ENCODE measurements around the gene ALDH1L1. TPM values are rescaled to one million over a fixed set of nuclear protein-coding genes. Genes with fewer than 3 reads are reported as not detected.

The ALDH1L1 gene
- not detected for total RNA-seq

GRCh38 chr3:126180477-126181397, at the start of gene ALDH1L1:
TSS of gene ALDH1L1 (minus strand) at chr3:126180586. CDS start at chr3:126160979, 19,607 bp downstream.
- DNase-seq = peak; percentile 8

DNA sequence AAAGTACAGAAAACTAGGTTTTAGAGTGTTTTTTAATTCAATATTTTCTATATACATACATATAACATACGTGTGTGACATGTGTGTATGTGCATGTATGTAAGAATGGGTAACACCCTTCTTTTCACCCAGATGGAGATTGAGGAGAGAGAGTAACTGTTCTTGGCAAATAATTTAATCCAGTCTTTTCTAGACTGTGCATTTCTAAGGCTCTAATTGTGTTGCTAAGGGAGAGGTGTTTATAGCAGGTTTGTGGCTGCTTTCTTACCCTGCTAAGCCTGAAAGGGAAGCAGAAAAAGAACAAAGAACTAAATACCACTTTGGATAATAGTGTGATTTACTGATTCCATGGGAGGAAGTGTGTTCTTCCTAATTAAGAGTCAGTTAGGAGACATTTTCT, 46.0 kb upstream of the ALDH1L1 start:
- DNase-seq = no peak
- no peak overlapping the region for H3K27ac Mint-ChIP-seq
- no peaks in the 10 kb centered on the region for H3K36me3 Mint-ChIP-seq
- H3K4me1 Mint-ChIP-seq = no peaks in the 10 kb centered on the region
- H3K27me3 Mint-ChIP-seq = peaks cover 22% of the 10 kb centered on the region
- H3K9me3 Mint-ChIP-seq = no peaks in the 10 kb centered on the region
- H3K4me3 Mint-ChIP-seq = no peak overlapping the region

More at GRCh38 chr3:126180477-126181397, at the start of gene ALDH1L1:
- Mint-ChIP-seq H3K27me3 (peaks cover 40% of the 10 kb centered on the region), H3K9me3 (no peaks in the 10 kb centered on the region), H3K27ac (no peak within 1 kb of the TSS), H3K4me3 (peak within 1 kb of the TSS; percentile 48), H3K4me1 (no peaks in the 10 kb centered on the region), H3K36me3 (no peaks in the 10 kb centered on the region)

DNA sequence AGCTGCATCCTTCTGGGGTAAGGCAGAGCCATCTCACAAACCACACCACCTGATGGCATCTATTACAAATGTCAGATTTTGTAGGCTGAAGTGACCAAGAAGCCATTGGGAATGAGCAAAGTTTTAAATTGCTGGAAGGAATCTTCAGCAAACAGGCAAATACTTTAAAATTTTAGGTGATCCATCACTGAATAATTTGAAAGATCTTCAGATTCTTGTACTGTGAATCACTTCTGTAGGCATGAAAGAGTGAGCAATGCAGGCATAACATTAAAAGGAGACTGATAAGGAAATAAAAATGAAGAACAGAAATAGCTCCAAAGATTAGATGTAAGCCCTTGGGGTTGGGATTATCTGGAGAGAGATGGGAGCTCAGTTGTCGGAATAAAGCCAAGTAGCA, 36.0 kb upstream of the ALDH1L1 start:
- Mint-ChIP-seq H3K36me3 (no peaks in the 10 kb centered on the region), H3K4me3 (no peak overlapping the region), H3K27me3 (peaks cover 82% of the 10 kb centered on the region), H3K27ac (no peak overlapping the region), H3K9me3 (peaks cover 3% of the 10 kb centered on the region), H3K4me1 (peaks cover 6% of the 10 kb centered on the region)
- DNase-seq = no peak

- H3K4me1 Mint-ChIP-seq = peaks cover 6% of the 10 kb centered on the region
- H3K27ac Mint-ChIP-seq = no peak overlapping the region
- H3K4me3 Mint-ChIP-seq = no peak overlapping the region
- no peak for DNase-seq
- no peaks in the 10 kb centered on the region for H3K9me3 Mint-ChIP-seq
- no peaks in the 10 kb centered on the region for H3K36me3 Mint-ChIP-seq
- H3K27me3 Mint-ChIP-seq = peaks cover 80% of the 10 kb centered on the region
Observed at GRCh38 chr3:126213379-126214028, 33.1 kb upstream of the ALDH1L1 start.

DNA sequence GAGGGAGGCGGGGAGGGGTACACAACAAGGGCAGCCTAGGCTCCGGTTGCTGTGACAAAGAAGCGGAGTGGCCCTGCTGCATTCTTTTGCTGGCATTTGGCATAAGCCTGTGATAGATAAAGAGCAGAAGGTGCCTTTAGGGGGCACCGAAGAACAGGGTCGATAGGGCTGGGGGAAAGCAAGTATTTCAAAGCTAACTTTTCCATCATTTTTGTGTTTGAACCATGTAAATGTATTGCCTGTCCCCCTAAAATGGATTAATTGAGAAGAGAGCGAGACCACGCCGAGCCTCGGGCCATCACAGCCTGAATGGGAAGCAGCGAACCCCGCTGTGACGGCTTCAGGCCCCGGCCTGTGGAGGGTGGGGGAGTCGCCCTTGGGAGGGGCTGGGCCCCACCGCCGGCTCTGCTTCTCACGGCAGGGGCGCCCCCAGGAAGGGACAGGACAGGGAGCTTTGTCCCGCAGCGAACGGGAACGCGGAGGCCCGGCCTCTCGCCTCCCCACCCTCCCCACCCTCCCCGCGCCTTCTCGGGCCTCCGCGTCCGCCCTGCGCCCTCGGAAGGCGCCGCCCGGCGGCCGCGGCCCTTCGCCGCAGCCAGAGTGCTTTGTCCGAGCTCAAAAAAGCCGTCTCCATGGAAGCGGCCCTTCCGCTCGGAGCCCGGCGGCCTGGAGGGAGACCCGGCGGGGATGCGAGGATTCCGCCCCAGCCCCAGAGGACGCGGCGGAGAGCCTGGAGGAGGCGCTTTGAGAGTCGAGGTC, 32.4 kb upstream of the ALDH1L1 start:
- peak; percentile 8 for DNase-seq
- Mint-ChIP-seq H3K27me3 (peaks cover 76% of the 10 kb centered on the region), H3K4me1 (peaks cover 6% of the 10 kb centered on the region), H3K9me3 (no peaks in the 10 kb centered on the region), H3K36me3 (no peaks in the 10 kb centered on the region), H3K27ac (no peak overlapping the region), H3K4me3 (peak overlapping the region; percentile 70)

DNA sequence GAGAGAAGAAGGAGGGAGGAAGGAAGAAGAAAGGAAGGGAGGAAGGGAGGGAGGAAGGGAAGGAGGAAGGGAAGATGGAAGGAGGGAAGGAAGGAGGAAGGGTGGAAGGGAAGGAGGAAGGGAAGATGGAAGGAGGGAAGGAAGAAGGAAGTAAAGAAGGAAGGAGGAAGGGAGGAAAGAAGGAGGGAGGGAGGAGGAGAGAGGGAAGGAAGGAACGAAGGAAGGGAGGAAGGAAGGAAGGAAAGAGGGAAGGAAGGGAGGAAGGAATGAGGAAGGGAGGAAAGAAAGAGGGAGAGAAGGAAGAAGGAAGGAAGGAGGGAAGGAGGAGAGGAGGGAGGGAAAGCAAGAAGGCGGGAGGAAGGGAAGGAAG, 31.8 kb upstream of the ALDH1L1 start:
- Mint-ChIP-seq H3K27me3 (peaks cover 70% of the 10 kb centered on the region), H3K9me3 (no peaks in the 10 kb centered on the region), H3K4me3 (no peak overlapping the region), H3K27ac (no peak overlapping the region), H3K4me1 (peaks cover 6% of the 10 kb centered on the region), H3K36me3 (no peaks in the 10 kb centered on the region)
- no peak for DNase-seq

GRCh38 chr3:126211569-126211968, 31.2 kb upstream of the ALDH1L1 start:
- Mint-ChIP-seq H3K36me3 (no peaks in the 10 kb centered on the region), H3K4me1 (peaks cover 6% of the 10 kb centered on the region), H3K27me3 (peaks cover 69% of the 10 kb centered on the region), H3K4me3 (no peak overlapping the region), H3K9me3 (no peaks in the 10 kb centered on the region), H3K27ac (no peak overlapping the region)
- DNase-seq = no peak

DNA sequence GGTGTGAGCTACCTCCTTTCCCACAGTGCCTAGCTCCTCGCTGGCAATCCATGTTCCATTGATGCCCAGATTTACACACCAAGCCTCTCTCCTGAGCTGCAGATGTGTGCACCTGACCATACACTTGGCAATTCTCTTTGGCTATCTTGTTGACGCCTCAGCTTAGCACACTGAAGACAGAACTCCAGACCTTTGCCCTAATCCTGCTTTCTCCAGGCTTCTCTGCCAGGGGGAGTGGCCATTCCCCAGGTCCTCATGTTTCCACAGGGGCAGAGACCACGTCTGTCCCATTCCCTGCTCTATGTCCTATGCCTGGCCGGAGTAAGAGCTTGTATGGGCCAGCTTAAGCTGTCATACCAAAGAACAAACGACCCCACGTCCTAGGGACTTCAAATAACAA, 30.2 kb upstream of the ALDH1L1 start:
- H3K27me3 Mint-ChIP-seq = peaks cover 60% of the 10 kb centered on the region
- no peaks in the 10 kb centered on the region for H3K36me3 Mint-ChIP-seq
- no peak overlapping the region for H3K27ac Mint-ChIP-seq
- no peak for DNase-seq
- H3K4me1 Mint-ChIP-seq = peaks cover 6% of the 10 kb centered on the region
- no peak overlapping the region for H3K4me3 Mint-ChIP-seq
- H3K9me3 Mint-ChIP-seq = no peaks in the 10 kb centered on the region

DNA sequence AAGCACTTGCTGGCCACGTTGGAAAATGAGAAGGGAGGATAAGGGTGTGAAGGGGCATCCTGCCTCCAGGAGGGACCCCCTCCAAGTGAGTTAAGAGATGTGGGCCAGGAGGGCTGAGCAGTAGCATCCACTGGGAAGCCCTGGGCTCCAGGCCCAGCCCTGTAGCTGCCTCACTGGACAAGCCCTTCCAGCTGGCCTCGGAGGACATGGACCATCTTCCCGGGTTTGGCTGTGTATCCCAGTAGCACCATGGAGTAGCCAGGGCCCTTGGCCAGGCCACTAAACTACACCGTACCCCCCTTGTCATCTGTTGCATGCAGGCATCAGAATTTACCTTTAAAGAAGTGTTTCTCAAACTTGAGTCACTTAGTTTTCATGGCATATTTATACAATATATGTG, 29.4 kb upstream of the ALDH1L1 start:
- H3K9me3 Mint-ChIP-seq = no peaks in the 10 kb centered on the region
- peaks cover 52% of the 10 kb centered on the region for H3K27me3 Mint-ChIP-seq
- DNase-seq = no peak
- H3K4me3 Mint-ChIP-seq = no peak overlapping the region
- no peak overlapping the region for H3K27ac Mint-ChIP-seq
- H3K36me3 Mint-ChIP-seq = no peaks in the 10 kb centered on the region
- peaks cover 6% of the 10 kb centered on the region for H3K4me1 Mint-ChIP-seq

DNA sequence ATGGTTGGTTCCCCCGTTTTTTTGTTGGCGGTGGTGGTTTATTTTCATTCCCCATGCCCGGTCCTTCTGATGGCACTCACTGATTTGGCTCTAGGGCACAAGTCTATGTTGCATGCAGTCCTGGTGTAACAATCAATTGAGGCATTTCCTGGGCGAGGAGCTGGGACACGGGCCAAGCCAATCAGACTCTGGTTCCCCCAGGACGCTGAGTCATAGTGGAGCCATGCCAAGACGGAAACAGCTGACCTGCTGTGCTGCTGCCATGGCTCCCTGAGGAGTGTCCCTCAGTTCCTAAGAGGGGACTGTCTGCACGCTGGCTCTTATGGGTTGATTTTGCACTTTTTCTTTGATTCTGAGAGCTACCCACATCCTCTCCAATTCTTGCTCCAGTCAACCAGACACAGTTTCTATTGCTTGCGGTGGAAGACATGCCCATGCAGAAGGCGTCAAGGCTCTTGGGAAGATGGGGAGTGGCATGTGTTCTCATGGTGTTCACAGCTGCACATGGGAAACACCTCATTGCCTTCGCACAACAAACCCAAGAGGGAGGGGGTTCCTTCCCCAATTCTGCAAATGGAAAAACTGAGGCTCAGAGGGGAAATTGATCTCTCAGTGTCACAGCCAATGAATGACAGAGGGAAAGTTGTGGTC, 28.3 kb upstream of the ALDH1L1 start:
- H3K27me3 Mint-ChIP-seq = peaks cover 42% of the 10 kb centered on the region
- H3K9me3 Mint-ChIP-seq = no peaks in the 10 kb centered on the region
- H3K4me3 Mint-ChIP-seq = no peak overlapping the region
- DNase-seq = no peak
- no peaks in the 10 kb centered on the region for H3K36me3 Mint-ChIP-seq
- H3K27ac Mint-ChIP-seq = no peak overlapping the region
- peaks cover 6% of the 10 kb centered on the region for H3K4me1 Mint-ChIP-seq

DNA sequence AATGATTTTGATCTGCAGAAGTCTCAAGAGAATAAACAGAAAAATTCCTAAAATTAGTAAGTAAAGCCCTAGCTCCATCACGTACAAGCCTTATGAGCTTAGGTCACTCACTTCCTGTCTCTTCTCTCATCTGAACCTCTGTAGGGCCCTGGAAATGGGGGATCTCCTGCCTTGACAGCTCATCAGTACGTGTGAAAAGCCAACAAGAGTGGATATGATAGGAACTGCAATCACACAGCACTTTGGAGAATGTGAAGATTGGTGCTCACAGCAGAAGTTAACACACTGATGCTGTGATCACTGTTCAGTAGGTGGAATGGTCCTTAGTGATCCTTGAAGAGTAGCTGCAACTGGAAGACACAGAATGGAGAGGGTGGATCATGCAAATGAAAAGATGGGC, 27.8 kb upstream of the ALDH1L1 start:
- Mint-ChIP-seq H3K4me1 (peaks cover 3% of the 10 kb centered on the region), H3K9me3 (no peaks in the 10 kb centered on the region), H3K27ac (no peak overlapping the region)

DNA sequence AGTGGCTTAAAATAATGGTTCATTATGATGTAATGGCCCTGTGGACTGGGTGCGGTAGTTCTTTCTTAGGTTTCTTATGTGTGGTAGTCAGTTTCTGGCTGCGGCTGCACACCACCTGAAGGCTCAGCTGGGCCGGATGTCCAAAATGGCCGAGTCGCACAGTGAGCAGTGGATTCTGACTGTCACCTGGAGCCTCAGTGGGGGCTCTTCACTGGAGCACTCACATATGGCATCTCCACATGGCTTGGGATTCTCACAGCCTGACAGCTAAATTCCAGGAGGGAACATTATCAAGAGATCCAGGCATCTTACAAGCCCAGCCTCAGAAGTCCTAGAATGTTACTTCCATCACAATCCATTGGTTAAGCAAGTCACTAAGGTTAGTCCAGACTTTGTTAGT, 26.8 kb upstream of the ALDH1L1 start:
- DNase-seq = no peak
- H3K9me3 Mint-ChIP-seq = no peaks in the 10 kb centered on the region
- H3K27me3 Mint-ChIP-seq = peaks cover 42% of the 10 kb centered on the region
- H3K36me3 Mint-ChIP-seq = no peaks in the 10 kb centered on the region
- H3K4me1 Mint-ChIP-seq = no peaks in the 10 kb centered on the region
- no peak overlapping the region for H3K4me3 Mint-ChIP-seq
- H3K27ac Mint-ChIP-seq = no peak overlapping the region

More for the DNA sequence above, 27.8 kb upstream of the ALDH1L1 start:
- H3K36me3 Mint-ChIP-seq = no peaks in the 10 kb centered on the region
- no peak overlapping the region for H3K4me3 Mint-ChIP-seq
- no peak for DNase-seq
- H3K27me3 Mint-ChIP-seq = peaks cover 40% of the 10 kb centered on the region

DNA sequence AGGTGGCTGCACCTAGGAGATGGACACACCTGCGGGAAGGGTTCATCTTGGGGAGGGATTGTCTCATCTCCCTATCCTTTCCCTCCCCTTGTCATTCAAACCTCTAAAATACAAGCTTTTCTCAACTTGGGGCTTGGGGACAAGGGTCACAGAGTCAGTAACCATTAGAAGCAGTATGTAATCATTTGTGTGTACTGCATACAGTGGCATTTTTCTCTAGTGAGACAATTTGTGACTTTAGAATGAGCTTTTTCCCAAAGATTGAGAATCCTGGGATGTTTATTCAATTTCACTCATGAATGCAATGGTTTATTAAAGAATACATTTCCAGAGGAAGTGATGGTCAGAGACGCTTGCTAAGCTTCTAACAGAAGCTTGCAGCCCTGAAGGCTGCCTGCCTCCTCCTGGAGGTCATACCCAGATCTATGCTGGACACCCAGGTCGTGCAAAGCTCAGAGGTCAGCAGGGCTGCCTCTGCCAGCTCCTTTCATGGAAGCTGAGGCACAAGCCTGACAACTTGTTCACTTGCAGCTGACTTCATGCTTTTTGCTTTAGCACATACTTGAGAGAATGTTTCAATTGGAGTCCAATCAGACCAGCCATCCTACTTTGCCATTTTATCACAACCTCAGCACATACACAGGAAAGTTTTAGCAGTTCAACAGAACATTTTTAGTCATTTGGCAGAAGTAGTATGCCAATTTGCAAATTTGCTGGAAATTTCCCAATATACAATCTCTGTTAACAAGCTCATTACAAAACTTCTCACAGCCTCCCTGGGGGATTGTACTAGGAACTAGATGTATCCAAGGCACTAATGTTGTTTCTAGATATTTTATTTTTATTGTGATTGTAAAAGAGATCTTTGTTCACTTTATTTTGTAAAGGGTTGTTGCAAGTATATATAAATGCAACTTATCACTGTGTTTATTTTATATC, 25.6 kb upstream of the ALDH1L1 start:
- Mint-ChIP-seq H3K9me3 (no peaks in the 10 kb centered on the region), H3K4me3 (no peak overlapping the region), H3K27me3 (peaks cover 30% of the 10 kb centered on the region), H3K36me3 (no peaks in the 10 kb centered on the region), H3K27ac (no peak overlapping the region), H3K4me1 (no peaks in the 10 kb centered on the region)
- DNase-seq = no peak

- Mint-ChIP-seq H3K36me3 (no peaks in the 10 kb centered on the region), H3K4me1 (no peaks in the 10 kb centered on the region), H3K27ac (no peak overlapping the region), H3K9me3 (no peaks in the 10 kb centered on the region), H3K27me3 (peaks cover 16% of the 10 kb centered on the region), H3K4me3 (no peak overlapping the region)
- no peak for DNase-seq
Observed at GRCh38 chr3:126202680-126203079, 22.3 kb upstream of the ALDH1L1 start.
